ENCODE data around the gene ADAM11. TPM values are rescaled to one million over a fixed set of nuclear protein-coding genes. Genes with fewer than 3 reads are reported as not detected.

ADAM11 gene
- total RNA-seq, 1 donor from 2014 or later = 0.21 TPM

- no peak for DNase-seq (ENCODE audit: low read depth)
- Histone ChIP-seq H3K27me3 (ENCODE audit: control insufficient read depth, insufficient read depth, low read length) (no peaks in the 10 kb centered on the region), H3K4me3 (ENCODE audit: low read depth, low read length) (no peak overlapping the region), H3K36me3 (ENCODE audit: control insufficient read depth, insufficient read depth, low read length) (no peaks in the 10 kb centered on the region)
- no peak for TF ChIP-seq CTCF (IDR thresholded peaks at IDR 0.05; ENCODE audit: insufficient read depth, low read length, poor library complexity, severe bottlenecking)
Observed at GRCh38 chr17:44749076-44749979, 9.5 kb upstream of the ADAM11 start.

GRCh38 chr17:44749980-44750318, 8.8 kb upstream of the ADAM11 start:
- no peak for DNase-seq (ENCODE audit: low read depth)
- no peaks in the 10 kb centered on the region for H3K27me3 ChIP-seq (ENCODE audit: control insufficient read depth, insufficient read depth, low read length)
- no peak overlapping the region for H3K4me3 ChIP-seq (ENCODE audit: low read depth, low read length)
- no peak for TF ChIP-seq CTCF (IDR thresholded peaks at IDR 0.05; ENCODE audit: insufficient read depth, low read length, poor library complexity, severe bottlenecking)
- no peaks in the 10 kb centered on the region for H3K36me3 ChIP-seq (ENCODE audit: control insufficient read depth, insufficient read depth, low read length)

- Histone ChIP-seq H3K27me3 (ENCODE audit: control insufficient read depth, insufficient read depth, low read length) (no peaks in the 10 kb centered on the region), H3K4me3 (ENCODE audit: low read depth, low read length) (no peak overlapping the region), H3K36me3 (ENCODE audit: control insufficient read depth, insufficient read depth, low read length) (no peaks in the 10 kb centered on the region)
- no peak for DNase-seq (ENCODE audit: low read depth)
- TF ChIP-seq CTCF (IDR thresholded peaks at IDR 0.05; ENCODE audit: insufficient read depth, low read length, poor library complexity, severe bottlenecking) = no peak
Observed at GRCh38 chr17:44751331-44751730, 7.5 kb upstream of the ADAM11 start.

- Histone ChIP-seq H3K4me3 (ENCODE audit: low read depth, low read length) (no peak overlapping the region), H3K27me3 (ENCODE audit: control insufficient read depth, insufficient read depth, low read length) (no peaks in the 10 kb centered on the region), H3K36me3 (ENCODE audit: control insufficient read depth, insufficient read depth, low read length) (no peaks in the 10 kb centered on the region)
- TF ChIP-seq CTCF (IDR thresholded peaks at IDR 0.05; ENCODE audit: insufficient read depth, low read length, poor library complexity, severe bottlenecking) = no peak
- no peak for DNase-seq (ENCODE audit: low read depth)
Observed at GRCh38 chr17:44751806-44752205, 7.0 kb upstream of the ADAM11 start.

- DNase-seq (ENCODE audit: low read depth) = no peak
- peaks cover 7% of the 10 kb centered on the region for H3K27me3 ChIP-seq (ENCODE audit: control insufficient read depth, insufficient read depth, low read length)
- no peak overlapping the region for H3K4me3 ChIP-seq (ENCODE audit: low read depth, low read length)
- TF ChIP-seq CTCF (IDR thresholded peaks at IDR 0.05; ENCODE audit: insufficient read depth, low read length, poor library complexity, severe bottlenecking) = no peak
- no peaks in the 10 kb centered on the region for H3K36me3 ChIP-seq (ENCODE audit: control insufficient read depth, insufficient read depth, low read length)
Observed at GRCh38 chr17:44752953-44753861, 5.6 kb upstream of the ADAM11 start.

Data from kidney epithelial cell (primary cell).